GM13976 (cell line): ENCODE data around the gene TRIP10.
"Not testable (repeated sequence)": the region's sequence is repeated elsewhere in the genome, so short reads cannot be mapped to it uniquely, and the experiment has no call there.

Experiments
- DNase-seq: peaks from one replicate; pipeline ENCODE4 v3.0.0; 2012; ENCODE audit warnings: low spot score
- CTCF ChIP-seq: IDR thresholded peaks from 2 replicates; pipeline ENCODE4 v1.5.1; 2012; ENCODE audit warnings: borderline replicate concordance, mild to moderate bottlenecking; ENCODE audit not compliant: insufficient read depth; ENCODE audit errors: extremely low read depth, missing control alignments, control extremely low read depth
- in situ Hi-C: fragments of 300-500 bp; cut with MboI; formaldehyde crosslinking; loops from one replicate; pipeline ENCODE4 v1.12.0; 2022; ENCODE audit warnings: low sequenced_read_pairs, mixed read lengths, inconsistent platforms; ENCODE audit not compliant: unreplicated experiment

The TRIP10 gene

GRCh38 chr19:6743066-6743465, 3.6 kb downstream of the TRIP10 start:
- DNase-seq = no peak

GRCh38 chr19:6743714-6744380, 4.4 kb downstream of the TRIP10 start:
- no peak for DNase-seq
- in situ Hi-C loops = loop anchor here (10.0 kb wide), 1 partner anchor 121 kb away; no protein-coding TSS in a partner anchor

More at GRCh38 chr19:6743066-6743465, 3.6 kb downstream of the TRIP10 start:
- in situ Hi-C loops = loop anchor here (10.0 kb wide), 1 partner anchor 122 kb away; no protein-coding TSS in a partner anchor
- TF ChIP-seq CTCF = no peak

GRCh38 chr19:6744381-6745301, 5.2 kb downstream of the TRIP10 start:
- TF ChIP-seq CTCF = no peak
- in situ Hi-C loops = loop anchor here (10.0 kb wide), 1 partner anchor 120 kb away; no protein-coding TSS in a partner anchor
- DNase-seq = no peak

More at GRCh38 chr19:6743714-6744380, 4.4 kb downstream of the TRIP10 start:
- TF ChIP-seq CTCF = no peak

- in situ Hi-C loops = loop anchor here (10.0 kb wide), 1 partner anchor 119 kb away; no protein-coding TSS in a partner anchor
- TF ChIP-seq CTCF = no peak
- no peak for DNase-seq
Observed at GRCh38 chr19:6745965-6746364, 6.5 kb downstream of the TRIP10 start.

GRCh38 chr19:6748543-6748942, 9.1 kb downstream of the TRIP10 start:
- in situ Hi-C loops = loop anchor here (10.0 kb wide), 1 partner anchor 116 kb away; no protein-coding TSS in a partner anchor
- DNase-seq = not testable (repeated sequence)

GRCh38 chr19:6750062-6750461, 10.6 kb downstream of the TRIP10 start:
- TF ChIP-seq CTCF = no peak
- DNase-seq = peak; percentile 13
- in situ Hi-C loops = no loop called here

GRCh38 chr19:6751189-6751588, 11.7 kb downstream of the TRIP10 start:
- TF ChIP-seq CTCF = no peak
- in situ Hi-C loops = no loop called here
- DNase-seq = no peak
